ENCODE measurements around the gene POP7.

GRCh38 chr7:100688326-100688860 lies 17.5 kb upstream of the POP7 start:
- TF ChIP-seq CTCF (IDR thresholded peaks at IDR 0.05): no peak
- TF ChIP-seq EZH2 (IDR thresholded peaks at IDR 0.05; ENCODE audit: borderline replicate concordance, insufficient read depth, low read depth, low read length, poor library complexity, severe bottlenecking): no peak
